HepG2 (cell line): ENCODE measurements around the gene RIT2. TPM values are rescaled to one million over a fixed set of nuclear protein-coding genes. Genes with fewer than 3 reads are reported as not detected.

Source experiments
- ATAC-seq: fragments of 200-7000 bp; cut with Tn5 transposase; 3 replicates; pipeline ENCODE4 v1.9.1; 2020; ENCODE audit warnings: mild to moderate bottlenecking, moderate library complexity
- BruUV-seq: library from RNA; stranded (reverse); fragments of 400-500 nt; replicated peaks from 2 replicates; lab custom pipeline; 2021; lab: Mats Ljungman, UMichigan
- CTCF ChIA-PET: fragments of 300-600 bp; formaldehyde crosslinking; extraction: SDS; loops from one replicate; lab custom pipeline; 2021; ENCODE audit warnings: low total read pairs, inconsistent platforms, low intra/inter-chr PET ratio; lab: Yijun Ruan, JAX
- POLR2A ChIA-PET: fragments of 350-600 bp; sonication (Branson Sonifier 250); formaldehyde crosslinking; loops from one replicate; lab custom pipeline; 2020; ENCODE audit warnings: antibody characterized with exemption, inconsistent platforms; lab: Yijun Ruan, JAX
- DNase-seq: peaks from one replicate; pipeline ENCODE4 v3.0.0-alpha.2; 2015; ENCODE audit warnings: low spot score
- FAIRE-seq: peaks from 3 replicates; lab custom pipeline; 2011; peaks lifted over from hg19 to GRCh38; lab: Jason Lieb, UNC
- H2AFZ ChIP-seq: one replicate; pipeline ENCODE4 v1.6.1; 2011; ENCODE audit warnings: low read length, inconsistent platforms
- H3K27ac ChIP-seq: fragments of 300-600 bp; 3 replicates; pipeline ENCODE4 v1.8.0; 2011; ENCODE audit warnings: mixed run types, mild to moderate bottlenecking, mixed read lengths, low read length, inconsistent platforms; ENCODE audit not compliant: insufficient read depth; ENCODE audit errors: extremely low read length
- H3K27me3 ChIP-seq, 2 experiments: fragments of 200-600 bp in 1 of 2; 2 replicates in 1 of 2; 3 replicates in 1 of 2; pipeline versions ENCODE4 v1.6.0 to v1.8.0; 2011; ENCODE audit warnings: low read length in 2 of 2, mild to moderate bottlenecking in 2 of 2, moderate library complexity in 2 of 2, inconsistent platforms in 1 of 2; ENCODE audit not compliant: insufficient read depth in 2 of 2, control insufficient read depth in 1 of 2
- H3K36me3 ChIP-seq, 2 experiments: fragments of 200-600 bp in 1 of 2; replicated peaks in 1 of 2; 2 replicates in 1 of 2; 3 replicates in 1 of 2; pipeline versions ENCODE4 v1.5.1 to v1.8.0; 2011; ENCODE audit warnings: low read length in 2 of 2, inconsistent platforms in 1 of 2; ENCODE audit not compliant: insufficient read depth in 2 of 2, control insufficient read depth in 1 of 2
- H3K4me1 ChIP-seq: 2 replicates; pipeline ENCODE4 v1.5.1; 2012; ENCODE audit warnings: low read length, inconsistent platforms; ENCODE audit not compliant: insufficient read depth
- H3K4me2 ChIP-seq: 2 replicates; pipeline ENCODE4 v1.6.0; 2011; ENCODE audit warnings: low read depth, low read length, inconsistent platforms
- H3K4me3 ChIP-seq, 3 experiments: fragments of 200-600 bp in 1 of 3; sonication (generic), shearing (Covaris generic) in 1 of 3; replicated peaks in 1 of 3; 2 replicates each; pipeline ENCODE4 v1.5.1; 2011 to 2016; ENCODE audit warnings: low read length in 3 of 3, inconsistent platforms in 2 of 3, low read depth in 2 of 3, mild to moderate bottlenecking in 2 of 3, control low read depth in 1 of 3, mixed read lengths in 1 of 3; ENCODE audit not compliant: insufficient read depth in 1 of 3
- H3K79me2 ChIP-seq: one replicate; pipeline ENCODE4 v1.6.1; 2011; ENCODE audit warnings: low read length, inconsistent platforms; ENCODE audit not compliant: insufficient read depth
- H3K9ac ChIP-seq: 2 replicates; pipeline ENCODE4 v1.6.0; 2011; ENCODE audit warnings: mild to moderate bottlenecking, low read depth, low read length, inconsistent platforms; ENCODE audit not compliant: insufficient read depth
- H3K9me3 ChIP-seq: 2 replicates; pipeline ENCODE4 v1.5.1; 2012; ENCODE audit warnings: mild to moderate bottlenecking, low read length
- H4K20me1 ChIP-seq: 2 replicates; pipeline ENCODE4 v1.6.0; 2011; ENCODE audit warnings: inconsistent platforms, mild to moderate bottlenecking, low read length, moderate library complexity; ENCODE audit not compliant: insufficient read depth
- CBFB ChIP-seq: sonication (generic); formaldehyde crosslinking; IDR thresholded peaks from 2 replicates; pipeline ENCODE4 v1.4.0; 2020; ENCODE audit warnings: missing genetic modification reagents
- HMGA1 ChIP-seq: sonication (generic); formaldehyde crosslinking; conservative IDR thresholded peaks from 2 replicates; pipeline ENCODE4 v1.4.0; 2020; ENCODE audit warnings: missing genetic modification reagents
- TCF12 ChIP-seq, 2 experiments: fragments of 450-650 bp in 1 of 2; sonication (generic) in 1 of 2; formaldehyde crosslinking in 1 of 2; IDR thresholded peaks; 2 replicates each; pipeline versions ENCODE4 v1.6.1 to v1.8.0; 2017 to 2022; ENCODE audit warnings: antibody characterized with exemption in 1 of 2, mild to moderate bottlenecking in 1 of 2, missing genetic modification reagents in 1 of 2, moderate library complexity in 1 of 2
- ZNF282 ChIP-seq: fragments of 450-650 bp; IDR thresholded peaks from 2 replicates; pipeline ENCODE4 v1.6.1; 2018; ENCODE audit not compliant: partially characterized antibody
- WGBS: methylation state at CpG from one replicate; pipeline ENCODE4 v1.1.6; 2017; ENCODE audit warnings: low lambda C conversion rate; 5-methylcytosine and 5-hydroxymethylcytosine counted together
- in situ Hi-C: cut with HindIII; loops from 2 replicates; pipeline ENCODE4 v1.10.0; 2017; ENCODE audit warnings: low pct_unique_long_range_greater_than_20kb; ENCODE audit not compliant: extremely low pct_ligation_motif_present
- intact Hi-C: fragments of 100-400 bp; cut with micrococcal nuclease; formaldehyde crosslinking; loops from one replicate; pipeline ENCODE4 v1.10.0; 2022; ENCODE audit not compliant: unreplicated experiment
- polyA plus RNA-seq, 8 experiments: library from polyadenylated mRNA; depleted of rRNA in 3 of 8; stranded (reverse) in 7 of 8; unstranded in 1 of 8; fragments of >200 nt; fragmentation: Illumina TruSeq in 4 of 8; extraction: Trizol in 4 of 8; gene quantifications; 2 replicates each; pipeline versions ENCODE4 v1.2.1 to v1.2.3, GENCODE V29; 2011 to 2016; ENCODE audit warnings: low read depth in 4 of 8, missing spikeins in 1 of 8, mixed read lengths in 1 of 8; ENCODE audit not compliant: insufficient read depth in 1 of 8
- total RNA-seq, 5 experiments: library from RNA; depleted of rRNA; stranded (reverse); fragments of >200 nt; fragmentation: Illumina TruSeq; extraction: Trizol; gene quantifications; 2 replicates each; pipeline ENCODE4 v1.2.3, GENCODE V29; 2016; ENCODE audit warnings: low read depth in 1 of 5
- TF ChIP-seq, protein P1 (sequence below), 2 experiments: fragments of 450-650 bp in 1 of 2; sonication (generic) in 1 of 2; formaldehyde crosslinking; IDR thresholded peaks; 2 replicates each; pipeline versions ENCODE4 v1.5.0 to v1.8.0; 2020 to 2022; ENCODE audit warnings: mild to moderate bottlenecking in 1 of 2, missing genetic modification reagents in 1 of 2
- TF ChIP-seq, protein P2 (sequence below): sonication (generic); formaldehyde crosslinking; IDR thresholded peaks from 2 replicates; pipeline ENCODE4 v1.8.0; 2022; ENCODE audit warnings: missing genetic modification reagents, mild to moderate bottlenecking, borderline replicate concordance
- TF ChIP-seq, protein P3 (sequence below): sonication (generic); formaldehyde crosslinking; IDR thresholded peaks from 2 replicates; pipeline ENCODE4 v1.8.1; 2023; ENCODE audit warnings: mild to moderate bottlenecking, inconsistent platforms, moderate library complexity, missing genetic modification reagents, borderline replicate concordance
- TF ChIP-seq, protein P4 (sequence below): sonication (generic); formaldehyde crosslinking; IDR thresholded peaks from 2 replicates; pipeline ENCODE4 v1.4.0; 2020; ENCODE audit warnings: mild to moderate bottlenecking, missing genetic modification reagents, borderline replicate concordance

Gene RIT2
- total and polyA plus RNA-seq, 2 of the 13 experiments (the other 11 are each of a cell fraction or from before 2014, with no cell fraction given), result not detected

DNA sequence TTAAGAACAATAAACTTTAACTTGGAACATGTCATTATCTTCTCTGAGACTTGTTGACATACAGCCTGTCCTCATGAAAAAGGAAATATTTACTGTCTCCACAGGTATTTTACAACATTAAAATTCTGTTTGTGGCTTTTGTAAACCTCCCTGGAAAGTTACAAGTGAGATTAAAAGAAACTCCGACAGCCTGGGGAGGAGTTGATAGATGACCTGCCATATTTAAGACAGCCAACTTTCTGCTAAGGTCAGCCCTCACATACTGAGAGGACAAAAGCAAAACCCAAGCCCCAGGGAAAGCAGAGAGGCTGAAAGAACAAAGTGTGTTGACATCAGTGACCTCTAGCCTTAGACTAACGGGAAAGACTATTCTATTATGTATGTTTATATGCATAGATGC, 350.2 kb downstream of the RIT2 start:
- H3K36me3 ChIP-seq, result no peaks in the 10 kb centered on the region
- CTCF ChIA-PET, result no interaction called here
- no peak for TF ChIP-seq CBFB (CRISPR knock-in tag)
- no peak for TF ChIP-seq ZNF282
- TF ChIP-seq, protein P1, sequence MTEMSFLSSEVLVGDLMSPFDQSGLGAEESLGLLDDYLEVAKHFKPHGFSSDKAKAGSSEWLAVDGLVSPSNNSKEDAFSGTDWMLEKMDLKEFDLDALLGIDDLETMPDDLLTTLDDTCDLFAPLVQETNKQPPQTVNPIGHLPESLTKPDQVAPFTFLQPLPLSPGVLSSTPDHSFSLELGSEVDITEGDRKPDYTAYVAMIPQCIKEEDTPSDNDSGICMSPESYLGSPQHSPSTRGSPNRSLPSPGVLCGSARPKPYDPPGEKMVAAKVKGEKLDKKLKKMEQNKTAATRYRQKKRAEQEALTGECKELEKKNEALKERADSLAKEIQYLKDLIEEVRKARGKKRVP (CRISPR knock-in tag; IDR thresholded peaks at IDR 0.05), result no peak
- TF ChIP-seq, protein P2, sequence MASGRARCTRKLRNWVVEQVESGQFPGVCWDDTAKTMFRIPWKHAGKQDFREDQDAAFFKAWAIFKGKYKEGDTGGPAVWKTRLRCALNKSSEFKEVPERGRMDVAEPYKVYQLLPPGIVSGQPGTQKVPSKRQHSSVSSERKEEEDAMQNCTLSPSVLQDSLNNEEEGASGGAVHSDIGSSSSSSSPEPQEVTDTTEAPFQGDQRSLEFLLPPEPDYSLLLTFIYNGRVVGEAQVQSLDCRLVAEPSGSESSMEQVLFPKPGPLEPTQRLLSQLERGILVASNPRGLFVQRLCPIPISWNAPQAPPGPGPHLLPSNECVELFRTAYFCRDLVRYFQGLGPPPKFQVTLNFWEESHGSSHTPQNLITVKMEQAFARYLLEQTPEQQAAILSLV (CRISPR knock-in tag), result no peak
- no peak for TF ChIP-seq TCF12 (IDR thresholded peaks at IDR 0.05)
- no peak for TF ChIP-seq TCF12 (CRISPR knock-in tag; IDR thresholded peaks at IDR 0.05)
- TF ChIP-seq, protein P3, sequence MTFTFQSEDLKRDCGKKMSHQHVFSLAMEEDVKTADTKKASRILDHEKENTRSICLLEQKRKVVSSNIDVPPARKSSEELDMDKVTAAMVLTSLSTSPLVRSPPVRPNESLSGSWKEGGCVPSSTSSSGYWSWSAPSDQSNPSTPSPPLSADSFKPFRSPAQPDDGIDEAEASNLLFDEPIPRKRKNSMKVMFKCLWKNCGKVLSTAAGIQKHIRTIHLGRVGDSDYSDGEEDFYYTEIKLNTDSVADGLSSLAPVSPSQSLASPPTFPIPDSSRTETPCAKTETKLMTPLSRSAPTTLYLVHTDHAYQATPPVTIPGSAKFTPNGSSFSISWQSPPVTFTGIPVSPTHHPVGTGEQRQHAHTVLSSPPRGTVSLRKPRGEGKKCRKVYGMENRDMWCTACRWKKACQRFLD (CRISPR knock-in tag), result no peak
- TF ChIP-seq HMGA1 (CRISPR knock-in tag), result no peak
- TF ChIP-seq, protein P4, sequence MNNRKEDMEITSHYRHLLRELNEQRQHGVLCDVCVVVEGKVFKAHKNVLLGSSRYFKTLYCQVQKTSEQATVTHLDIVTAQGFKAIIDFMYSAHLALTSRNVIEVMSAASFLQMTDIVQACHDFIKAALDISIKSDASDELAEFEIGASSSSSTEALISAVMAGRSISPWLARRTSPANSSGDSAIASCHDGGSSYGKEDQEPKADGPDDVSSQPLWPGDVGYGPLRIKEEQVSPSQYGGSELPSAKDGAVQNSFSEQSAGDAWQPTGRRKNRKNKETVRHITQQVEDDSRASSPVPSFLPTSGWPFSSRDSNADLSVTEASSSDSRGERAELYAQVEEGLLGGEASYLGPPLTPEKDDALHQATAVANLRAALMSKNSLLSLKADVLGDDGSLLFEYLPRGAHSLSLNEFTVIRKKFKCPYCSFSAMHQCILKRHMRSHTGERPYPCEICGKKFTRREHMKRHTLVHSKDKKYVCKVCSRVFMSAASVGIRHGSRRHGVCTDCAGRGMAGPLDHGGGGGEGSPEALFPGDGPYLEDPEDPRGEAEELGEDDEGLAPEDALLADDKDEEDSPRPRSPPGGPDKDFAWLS (CRISPR knock-in tag), result no peak
- TF ChIP-seq, all 625 proteins: peak for 0
- H3K79me2 ChIP-seq, result no peaks in the 10 kb centered on the region
- no peak overlapping the region for H3K4me2 ChIP-seq
- H3K9me3 ChIP-seq, result peaks cover 3% of the 10 kb centered on the region; the same call in 1 of the 2 replicates
- 6% methylated on average over 2 of the region's 2 CpGs for WGBS
- DNase-seq, result no peak
- no peak for FAIRE-seq
- in situ Hi-C loops, result no loop called here
- no peaks in the 10 kb centered on the region for H4K20me1 ChIP-seq
- H3K4me1 ChIP-seq, result no peaks in the 10 kb centered on the region
- no TSS peak for BruUV-seq
- H3K27me3 ChIP-seq, result no peaks in the 10 kb centered on the region
- POLR2A ChIA-PET, result no interaction called here
- no peak overlapping the region for H2AFZ ChIP-seq
- intact Hi-C loops, result no loop called here
- H3K4me3 ChIP-seq, result no peak overlapping the region
- H3K27ac ChIP-seq, result no peak overlapping the region
- no peak for ATAC-seq
- no peak overlapping the region for H3K9ac ChIP-seq
